GM23338 (cell line): Measurements from ENCODE around the gene PDE1C. TPM values are rescaled to one million over a fixed set of nuclear protein-coding genes. Genes with fewer than 3 reads are reported as not detected.

Experiments used
- ATAC-seq: fragments of 200-7000 bp; cut with Tn5 transposase; 3 replicates; pipeline ENCODE4 v1.9.1; 2020
- DNase-seq: peaks from one replicate; pipeline ENCODE4 v3.0.0-alpha.2; 2015; ENCODE audit warnings: low spot score
- H2AFZ ChIP-seq: fragments of 200-600 bp; sonication (generic); 2 replicates; pipeline ENCODE4 v1.8.0; 2016; ENCODE audit warnings: antibody characterized with exemption, mild to moderate bottlenecking, moderate library complexity
- H3F3A ChIP-seq: fragments of 200-600 bp; sonication (generic); replicated peaks from 2 replicates; pipeline ENCODE4 v1.8.0; 2017; ENCODE audit warnings: antibody characterized with exemption, mixed run types, low read depth
- H3K27ac ChIP-seq: fragments of 200-600 bp; sonication (generic); 2 replicates; pipeline ENCODE4 v1.6.1; 2016; ENCODE audit warnings: low read depth
- H3K27me3 ChIP-seq: fragments of 200-600 bp; sonication (generic); 2 replicates; pipeline ENCODE4 v1.8.0; 2016; ENCODE audit warnings: mild to moderate bottlenecking, mixed run types, moderate library complexity; ENCODE audit not compliant: insufficient read depth
- H3K36me3 ChIP-seq: fragments of 200-600 bp; sonication (generic); 2 replicates; pipeline ENCODE4 v1.8.0; 2016; ENCODE audit warnings: mild to moderate bottlenecking; ENCODE audit not compliant: insufficient read depth
- H3K4me1 ChIP-seq: fragments of 200-600 bp; sonication (generic); 2 replicates; pipeline ENCODE4 v1.8.0; 2016; ENCODE audit warnings: mild to moderate bottlenecking, moderate library complexity; ENCODE audit not compliant: insufficient read depth
- H3K4me2 ChIP-seq: fragments of 200-600 bp; sonication (generic); 2 replicates; pipeline ENCODE4 v1.7.1; 2017; ENCODE audit warnings: mixed run types
- H3K4me3 ChIP-seq: fragments of 200-600 bp; sonication (generic); 2 replicates; pipeline ENCODE4 v1.6.1; 2016; ENCODE audit warnings: mixed run types
- H3K79me2 ChIP-seq: fragments of 200-600 bp; sonication (generic); replicated peaks from 2 replicates; pipeline ENCODE4 v1.8.0; 2017; ENCODE audit warnings: mild to moderate bottlenecking; ENCODE audit not compliant: insufficient read depth
- H3K9me2 ChIP-seq: fragments of 200-600 bp; sonication (generic); 2 replicates; pipeline ENCODE4 v1.8.0; 2017; ENCODE audit not compliant: insufficient read depth
- H4K20me1 ChIP-seq: fragments of 200-600 bp; sonication (generic); replicated peaks from 2 replicates; pipeline ENCODE4 v1.8.0; 2017; ENCODE audit warnings: mild to moderate bottlenecking; ENCODE audit not compliant: insufficient read depth
- H3K27ac Mint-ChIP-seq: 2 replicates; pipeline ENCODE4 v1.8.0; 2020; ENCODE audit warnings: inconsistent platforms, mild to moderate bottlenecking, moderate library complexity, mixed read lengths
- H3K27me3 Mint-ChIP-seq: 3 replicates; pipeline ENCODE4 v1.8.0; 2022; ENCODE audit warnings: low read depth, mild to moderate bottlenecking, moderate library complexity, mixed read lengths, inconsistent platforms; ENCODE audit not compliant: insufficient read depth, poor library complexity
- H3K36me3 Mint-ChIP-seq: 3 replicates; pipeline ENCODE4 v1.8.0; 2021; ENCODE audit warnings: low read depth, mild to moderate bottlenecking, inconsistent platforms, moderate library complexity, mixed read lengths
- H3K4me1 Mint-ChIP-seq: 3 replicates; pipeline ENCODE4 v1.8.0; 2020; ENCODE audit warnings: mild to moderate bottlenecking, inconsistent platforms, mixed read lengths
- H3K4me3 Mint-ChIP-seq: 3 replicates; pipeline ENCODE4 v1.8.0; 2021; ENCODE audit warnings: moderate library complexity, mild to moderate bottlenecking, inconsistent platforms, mixed read lengths
- H3K9me3 Mint-ChIP-seq: 3 replicates; pipeline ENCODE4 v1.8.0; 2020; ENCODE audit warnings: moderate library complexity, mild to moderate bottlenecking, inconsistent platforms, mixed read lengths
- CTCF ChIP-seq, 2 experiments: fragments of 200-600 bp in 1 of 2; sonication (generic) in 1 of 2; conservative IDR thresholded peaks; 2 replicates each; pipeline versions ENCODE4 v1.5.1 to v1.6.1; 2016 to 2017; ENCODE audit warnings: antibody characterized with exemption in 2 of 2, low read depth in 2 of 2, mild to moderate bottlenecking in 2 of 2, moderate library complexity in 1 of 2
- JUNB ChIP-seq: IDR thresholded peaks from one replicate; pipeline ENCODE4 v1.6.1; 2016; ENCODE audit warnings: antibody characterized with exemption; ENCODE audit not compliant: unreplicated experiment
- NANOG ChIP-seq: IDR thresholded peaks from 2 replicates; pipeline ENCODE4 v1.6.1; 2016; ENCODE audit warnings: antibody characterized with exemption, borderline replicate concordance
- POLR2AphosphoS5 ChIP-seq: IDR thresholded peaks from 2 replicates; pipeline ENCODE4 v1.6.1; 2016; ENCODE audit warnings: antibody characterized with exemption, low read depth
- STAT1 ChIP-seq: IDR thresholded peaks from one replicate; pipeline ENCODE4 v1.6.1; 2016; ENCODE audit warnings: antibody characterized with exemption; ENCODE audit not compliant: unreplicated experiment
- ZNF114 ChIP-seq: fragments of 250-450 bp; sonication (Bioruptor Pico); IDR thresholded peaks from 2 replicates; pipeline ENCODE4 v1.5.0; 2020; ENCODE audit warnings: mild to moderate bottlenecking, moderate library complexity
- polyA plus RNA-seq: library from polyadenylated mRNA; unstranded; fragments of >200 nt; fragmentation: Nextera tagmentation; extraction: Ambion mirVana; gene quantifications from 2 replicates; pipeline ENCODE4 v1.2.1, GENCODE V29; 2016
- total RNA-seq: library from RNA; depleted of rRNA; stranded (reverse); fragments of >200 nt; shearing (Covaris generic); gene quantifications from 2 replicates; pipeline ENCODE4 v1.2.3, GENCODE V29; 2014
- TF ChIP-seq, protein P1 (sequence below): fragments of 250-450 bp; sonication (Bioruptor Pico); IDR thresholded peaks from 2 replicates; pipeline ENCODE4 v1.5.0; 2020; ENCODE audit warnings: mild to moderate bottlenecking, moderate library complexity

PDE1C gene
- total and polyA plus RNA-seq, 2 experiments from 2014 or later, result 0.28 TPM; not detected in 1

DNA sequence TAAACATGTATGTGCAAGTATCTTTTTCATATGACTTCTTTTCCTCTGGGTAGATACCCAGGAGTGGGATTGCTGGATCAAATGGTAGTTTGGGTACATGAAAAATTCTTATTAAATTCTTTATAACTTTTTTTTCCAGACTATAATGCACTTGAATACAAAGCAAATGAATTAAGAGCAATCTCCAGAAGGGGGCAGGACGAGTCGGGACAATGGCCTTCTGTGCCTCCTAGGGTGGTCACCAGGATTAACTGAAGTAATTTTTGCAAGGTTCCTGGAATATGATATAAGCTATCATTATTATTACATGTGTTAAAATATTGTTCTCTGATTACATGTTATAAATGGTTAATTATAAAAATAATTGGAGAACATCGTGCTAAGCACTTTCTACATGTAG is 256.0 kb downstream of the PDE1C start:
- no peaks in the 10 kb centered on the region for H3K9me3 Mint-ChIP-seq
- DNase-seq, result peak; percentile 37
- H3K27ac Mint-ChIP-seq, result no peak overlapping the region
- no peak overlapping the region for H3K4me3 Mint-ChIP-seq
- Histone ChIP-seq H3K79me2 (no peaks in the 10 kb centered on the region), H3K27me3 (no peaks in the 10 kb centered on the region), H4K20me1 (no peaks in the 10 kb centered on the region), H3K9me2 (no peaks in the 10 kb centered on the region), H3K4me3 (no peak overlapping the region), H3K36me3 (no peaks in the 10 kb centered on the region), H3K4me2 (no peak overlapping the region), H3F3A (no peaks in the 10 kb centered on the region), H3K27ac (no peak overlapping the region), H3K4me1 (0 out of 2 replicates have a peak, but pooled peaks cover 4% of the 10 kb centered on the region), H2AFZ (no peak overlapping the region)
- no peaks in the 10 kb centered on the region for H3K4me1 Mint-ChIP-seq
- TF ChIP-seq NANOG (no peak), STAT1 (no peak), JUNB (no peak), ZNF114 (CRISPR knock-in tag) (no peak), CTCF (conservative IDR thresholded peaks at IDR 0.05; ENCODE audit: low read depth in 2 of 2) (peak; percentile 62 to 72), POLR2AphosphoS5 (no peak)
- TF ChIP-seq, protein P1, sequence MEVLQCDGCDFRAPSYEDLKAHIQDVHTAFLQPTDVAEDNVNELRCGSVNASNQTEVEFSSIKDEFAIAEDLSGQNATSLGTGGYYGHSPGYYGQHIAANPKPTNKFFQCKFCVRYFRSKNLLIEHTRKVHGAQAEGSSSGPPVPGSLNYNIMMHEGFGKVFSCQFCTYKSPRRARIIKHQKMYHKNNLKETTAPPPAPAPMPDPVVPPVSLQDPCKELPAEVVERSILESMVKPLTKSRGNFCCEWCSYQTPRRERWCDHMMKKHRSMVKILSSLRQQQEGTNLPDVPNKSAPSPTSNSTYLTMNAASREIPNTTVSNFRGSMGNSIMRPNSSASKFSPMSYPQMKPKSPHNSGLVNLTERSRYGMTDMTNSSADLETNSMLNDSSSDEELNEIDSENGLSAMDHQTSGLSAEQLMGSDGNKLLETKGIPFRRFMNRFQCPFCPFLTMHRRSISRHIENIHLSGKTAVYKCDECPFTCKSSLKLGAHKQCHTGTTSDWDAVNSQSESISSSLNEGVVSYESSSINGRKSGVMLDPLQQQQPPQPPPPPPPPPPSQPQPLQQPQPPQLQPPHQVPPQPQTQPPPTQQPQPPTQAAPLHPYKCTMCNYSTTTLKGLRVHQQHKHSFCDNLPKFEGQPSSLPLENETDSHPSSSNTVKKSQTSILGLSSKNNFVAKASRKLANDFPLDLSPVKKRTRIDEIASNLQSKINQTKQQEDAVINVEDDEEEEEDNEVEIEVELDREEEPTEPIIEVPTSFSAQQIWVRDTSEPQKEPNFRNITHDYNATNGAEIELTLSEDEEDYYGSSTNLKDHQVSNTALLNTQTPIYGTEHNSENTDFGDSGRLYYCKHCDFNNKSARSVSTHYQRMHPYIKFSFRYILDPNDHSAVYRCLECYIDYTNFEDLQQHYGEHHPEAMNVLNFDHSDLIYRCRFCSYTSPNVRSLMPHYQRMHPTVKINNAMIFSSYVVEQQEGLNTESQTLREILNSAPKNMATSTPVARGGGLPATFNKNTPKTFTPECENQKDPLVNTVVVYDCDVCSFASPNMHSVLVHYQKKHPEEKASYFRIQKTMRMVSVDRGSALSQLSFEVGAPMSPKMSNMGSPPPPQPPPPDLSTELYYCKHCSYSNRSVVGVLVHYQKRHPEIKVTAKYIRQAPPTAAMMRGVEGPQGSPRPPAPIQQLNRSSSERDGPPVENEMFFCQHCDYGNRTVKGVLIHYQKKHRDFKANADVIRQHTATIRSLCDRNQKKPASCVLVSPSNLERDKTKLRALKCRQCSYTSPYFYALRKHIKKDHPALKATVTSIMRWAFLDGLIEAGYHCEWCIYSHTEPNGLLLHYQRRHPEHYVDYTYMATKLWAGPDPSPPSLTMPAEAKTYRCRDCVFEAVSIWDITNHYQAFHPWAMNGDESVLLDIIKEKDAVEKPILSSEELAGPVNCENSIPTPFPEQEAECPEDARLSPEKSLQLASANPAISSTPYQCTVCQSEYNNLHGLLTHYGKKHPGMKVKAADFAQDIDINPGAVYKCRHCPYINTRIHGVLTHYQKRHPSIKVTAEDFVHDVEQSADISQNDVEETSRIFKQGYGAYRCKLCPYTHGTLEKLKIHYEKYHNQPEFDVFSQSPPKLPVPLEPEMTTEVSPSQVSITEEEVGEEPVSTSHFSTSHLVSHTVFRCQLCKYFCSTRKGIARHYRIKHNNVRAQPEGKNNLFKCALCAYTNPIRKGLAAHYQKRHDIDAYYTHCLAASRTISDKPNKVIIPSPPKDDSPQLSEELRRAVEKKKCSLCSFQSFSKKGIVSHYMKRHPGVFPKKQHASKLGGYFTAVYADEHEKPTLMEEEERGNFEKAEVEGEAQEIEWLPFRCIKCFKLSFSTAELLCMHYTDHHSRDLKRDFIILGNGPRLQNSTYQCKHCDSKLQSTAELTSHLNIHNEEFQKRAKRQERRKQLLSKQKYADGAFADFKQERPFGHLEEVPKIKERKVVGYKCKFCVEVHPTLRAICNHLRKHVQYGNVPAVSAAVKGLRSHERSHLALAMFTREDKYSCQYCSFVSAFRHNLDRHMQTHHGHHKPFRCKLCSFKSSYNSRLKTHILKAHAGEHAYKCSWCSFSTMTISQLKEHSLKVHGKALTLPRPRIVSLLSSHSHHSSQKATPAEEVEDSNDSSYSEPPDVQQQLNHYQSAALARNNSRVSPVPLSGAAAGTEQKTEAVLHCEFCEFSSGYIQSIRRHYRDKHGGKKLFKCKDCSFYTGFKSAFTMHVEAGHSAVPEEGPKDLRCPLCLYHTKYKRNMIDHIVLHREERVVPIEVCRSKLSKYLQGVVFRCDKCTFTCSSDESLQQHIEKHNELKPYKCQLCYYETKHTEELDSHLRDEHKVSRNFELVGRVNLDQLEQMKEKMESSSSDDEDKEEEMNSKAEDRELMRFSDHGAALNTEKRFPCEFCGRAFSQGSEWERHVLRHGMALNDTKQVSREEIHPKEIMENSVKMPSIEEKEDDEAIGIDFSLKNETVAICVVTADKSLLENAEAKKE, result no peak
- ATAC-seq, result peak; percentile 56
- no peaks in the 10 kb centered on the region for H3K36me3 Mint-ChIP-seq
- no peaks in the 10 kb centered on the region for H3K27me3 Mint-ChIP-seq
